Activated T-helper 1 cell treated with anti-CD3 and anti-CD28 coated beads, Interleukin-12 subunit alpha, Interleukin-12 subunit beta, Interleukin-2, Interleukin-4 antibody, amounts not matched to agents 30 ng/mL and 10 ng/mL and 1 ng/mL, durations not matched to agents 14 hours and 24 hours and 36 hours (primary cell): Measurements from ENCODE around the gene ZNF618. TPM values are rescaled to one million over a fixed set of nuclear protein-coding genes. Genes with fewer than 3 reads are reported as not detected.
A peak's percentile ranks its signal among the peaks of the same experiment; 100 is the strongest.

ENCODE experiments used
- DNase-seq: peaks from one replicate; pipeline ENCODE4 v3.0.0; 2021; ENCODE audit warnings: low spot score
- H3K27ac Mint-ChIP-seq: one replicate; pipeline ENCODE4 v1.8.0; 2021; ENCODE audit warnings: mild to moderate bottlenecking, mixed read lengths
- H3K27me3 Mint-ChIP-seq: one replicate; pipeline ENCODE4 v1.8.0; 2022; ENCODE audit warnings: mild to moderate bottlenecking, moderate library complexity, mixed read lengths; ENCODE audit not compliant: insufficient read depth
- H3K36me3 Mint-ChIP-seq: one replicate; pipeline ENCODE4 v1.8.0; 2021; ENCODE audit warnings: low read depth, mixed read lengths
- H3K4me1 Mint-ChIP-seq: one replicate; pipeline ENCODE4 v1.8.0; 2021; ENCODE audit warnings: low read depth, mixed read lengths
- H3K4me3 Mint-ChIP-seq: one replicate; pipeline ENCODE4 v1.8.0; 2021; ENCODE audit warnings: mild to moderate bottlenecking, moderate library complexity, mixed read lengths
- H3K9me3 Mint-ChIP-seq: one replicate; pipeline ENCODE4 v1.8.0; 2021; ENCODE audit warnings: mixed read lengths
- intact Hi-C: fragments of 100-400 bp; cut with micrococcal nuclease; formaldehyde crosslinking; loops from one replicate; pipeline ENCODE4 v1.15.1; 2024
- total RNA-seq: library from RNA; stranded (reverse); gene quantifications from 2 replicates; pipeline ENCODE4 v1.2.3, GENCODE V29; 2022

Gene ZNF618
- total RNA-seq, 1 donor from 2014 or later, result 0.16 TPM

GRCh38 chr9:114088571-114089170, 212.6 kb downstream of the ZNF618 start:
- intact Hi-C loops, result no loop called here
- no peaks in the 10 kb centered on the region for H3K27me3 Mint-ChIP-seq
- H3K4me3 Mint-ChIP-seq, result no peak overlapping the region
- DNase-seq, result no peak
- no peaks in the 10 kb centered on the region for H3K9me3 Mint-ChIP-seq
- no peaks in the 10 kb centered on the region for H3K36me3 Mint-ChIP-seq
- H3K27ac Mint-ChIP-seq, result no peak overlapping the region
- H3K4me1 Mint-ChIP-seq, result no peaks in the 10 kb centered on the region

DNA sequence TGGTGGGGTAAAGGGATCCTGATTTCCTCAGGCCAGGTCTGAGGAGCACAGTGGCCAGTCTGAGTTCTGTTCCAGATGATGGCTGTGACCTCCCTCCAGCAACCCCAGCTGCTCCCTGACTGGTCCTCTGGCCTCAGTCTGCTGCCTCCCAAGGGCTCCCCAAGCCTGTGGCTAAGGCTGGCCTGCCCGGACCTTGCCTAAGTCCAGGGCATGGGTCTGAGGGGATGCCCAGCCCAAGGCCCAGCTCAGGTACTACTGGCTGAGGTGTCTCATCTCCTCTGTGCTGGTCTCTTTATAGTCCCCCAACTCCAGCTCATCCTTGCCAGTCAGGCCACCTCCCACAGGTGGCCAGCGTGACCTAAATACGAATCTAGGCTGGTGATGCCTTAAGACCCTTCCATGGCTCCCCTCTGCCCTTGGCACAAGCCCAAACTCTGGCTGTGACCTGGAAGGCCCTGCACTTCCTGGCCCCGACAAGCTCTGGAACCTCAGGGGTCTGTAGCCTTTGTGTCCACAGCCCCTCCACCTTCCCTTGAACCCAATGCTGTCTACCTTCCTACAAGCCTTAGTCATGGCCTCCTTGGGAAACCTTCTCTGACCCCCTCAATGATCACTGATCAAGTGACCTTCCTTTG, 213.2 kb downstream of the ZNF618 start:
- Mint-ChIP-seq H3K4me1 (no peaks in the 10 kb centered on the region), H3K27me3 (no peaks in the 10 kb centered on the region), H3K27ac (no peak overlapping the region), H3K9me3 (no peaks in the 10 kb centered on the region), H3K36me3 (no peaks in the 10 kb centered on the region), H3K4me3 (no peak overlapping the region)
- DNase-seq, result no peak
- intact Hi-C loops, result no loop called here

DNA sequence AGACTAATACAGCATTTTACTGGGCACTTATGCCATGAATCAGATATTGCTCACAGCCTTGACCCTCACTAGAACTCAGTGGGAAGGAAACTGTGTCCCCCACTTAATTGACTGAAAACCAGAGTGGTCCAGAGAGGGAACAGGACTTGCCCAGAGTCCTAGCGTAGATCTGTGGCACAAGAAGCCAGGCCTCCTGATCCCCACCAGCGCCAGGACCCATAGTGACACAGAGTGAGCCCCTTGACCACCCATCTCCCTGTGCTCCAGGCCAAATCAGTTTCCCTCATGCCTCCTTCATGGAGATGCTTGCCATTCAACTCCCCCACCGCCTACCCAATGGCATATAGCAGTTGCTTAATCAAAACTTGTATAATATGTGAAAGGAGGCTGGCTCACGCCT, 214.7 kb downstream of the ZNF618 start:
- intact Hi-C loops, result no loop called here
- H3K9me3 Mint-ChIP-seq, result no peaks in the 10 kb centered on the region
- no peaks in the 10 kb centered on the region for H3K36me3 Mint-ChIP-seq
- H3K4me1 Mint-ChIP-seq, result no peaks in the 10 kb centered on the region
- no peak overlapping the region for H3K27ac Mint-ChIP-seq
- DNase-seq, result no peak
- peaks cover 2% of the 10 kb centered on the region for H3K27me3 Mint-ChIP-seq
- H3K4me3 Mint-ChIP-seq, result no peak overlapping the region

DNA sequence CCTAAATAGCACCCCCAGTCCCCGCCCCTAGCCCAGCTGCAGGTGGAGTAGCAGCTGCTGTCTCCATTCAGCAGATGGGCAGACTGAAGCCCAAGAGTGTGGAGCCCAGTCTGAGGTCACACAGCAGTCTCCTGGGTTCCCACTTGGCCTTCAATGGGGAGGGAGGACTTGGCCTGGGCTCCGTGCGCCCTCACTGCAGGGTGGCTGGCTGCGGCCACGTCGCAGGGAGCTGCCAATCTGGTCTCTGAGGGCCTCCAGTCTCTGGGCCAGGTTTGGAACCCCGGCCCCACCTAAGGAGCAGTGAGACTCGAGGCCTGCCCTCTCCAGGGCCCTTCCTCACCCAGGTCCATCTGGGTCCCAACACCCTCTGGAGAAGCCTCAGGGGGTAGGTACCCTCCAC, 215.6 kb downstream of the ZNF618 start:
- Mint-ChIP-seq H3K4me1 (no peaks in the 10 kb centered on the region), H3K9me3 (no peaks in the 10 kb centered on the region), H3K4me3 (no peak overlapping the region), H3K36me3 (no peaks in the 10 kb centered on the region), H3K27ac (no peak overlapping the region), H3K27me3 (peaks cover 8% of the 10 kb centered on the region)
- DNase-seq, result no peak
- intact Hi-C loops, result no loop called here

- H3K36me3 Mint-ChIP-seq, result no peaks in the 10 kb centered on the region
- no peak for DNase-seq
- H3K9me3 Mint-ChIP-seq, result no peaks in the 10 kb centered on the region
- peaks cover under 1% of the 10 kb centered on the region for H3K4me1 Mint-ChIP-seq
- intact Hi-C loops, result no loop called here
- H3K27ac Mint-ChIP-seq, result no peak overlapping the region
- peaks cover 14% of the 10 kb centered on the region for H3K27me3 Mint-ChIP-seq
- H3K4me3 Mint-ChIP-seq, result no peak overlapping the region
Observed at GRCh38 chr9:114092336-114092735, 216.2 kb downstream of the ZNF618 start.

GRCh38 chr9:114093031-114093471, 216.9 kb downstream of the ZNF618 start:
- H3K36me3 Mint-ChIP-seq, result no peaks in the 10 kb centered on the region
- H3K4me3 Mint-ChIP-seq, result no peak overlapping the region
- DNase-seq, result no peak
- peaks cover 5% of the 10 kb centered on the region for H3K4me1 Mint-ChIP-seq
- H3K27me3 Mint-ChIP-seq, result peaks cover 18% of the 10 kb centered on the region
- H3K9me3 Mint-ChIP-seq, result no peaks in the 10 kb centered on the region
- intact Hi-C loops, result no loop called here
- no peak overlapping the region for H3K27ac Mint-ChIP-seq

GRCh38 chr9:114093761-114094505, 217.8 kb downstream of the ZNF618 start:
- Mint-ChIP-seq H3K4me3 (no peak overlapping the region), H3K9me3 (no peaks in the 10 kb centered on the region), H3K4me1 (peaks cover 5% of the 10 kb centered on the region), H3K36me3 (no peaks in the 10 kb centered on the region), H3K27me3 (peaks cover 19% of the 10 kb centered on the region), H3K27ac (no peak overlapping the region)
- DNase-seq, result no peak
- intact Hi-C loops, result no loop called here

GRCh38 chr9:114094971-114095370, 218.9 kb downstream of the ZNF618 start:
- intact Hi-C loops, result loop anchor here (5.0 kb wide), 2 partner anchors 292 to 947 kb away; partner anchors contain the start of gene AKNA
- Mint-ChIP-seq H3K36me3 (no peaks in the 10 kb centered on the region), H3K27ac (no peak overlapping the region), H3K4me3 (no peak overlapping the region), H3K27me3 (peaks cover 26% of the 10 kb centered on the region), H3K4me1 (peaks cover 5% of the 10 kb centered on the region), H3K9me3 (no peaks in the 10 kb centered on the region)
- no peak for DNase-seq

DNA sequence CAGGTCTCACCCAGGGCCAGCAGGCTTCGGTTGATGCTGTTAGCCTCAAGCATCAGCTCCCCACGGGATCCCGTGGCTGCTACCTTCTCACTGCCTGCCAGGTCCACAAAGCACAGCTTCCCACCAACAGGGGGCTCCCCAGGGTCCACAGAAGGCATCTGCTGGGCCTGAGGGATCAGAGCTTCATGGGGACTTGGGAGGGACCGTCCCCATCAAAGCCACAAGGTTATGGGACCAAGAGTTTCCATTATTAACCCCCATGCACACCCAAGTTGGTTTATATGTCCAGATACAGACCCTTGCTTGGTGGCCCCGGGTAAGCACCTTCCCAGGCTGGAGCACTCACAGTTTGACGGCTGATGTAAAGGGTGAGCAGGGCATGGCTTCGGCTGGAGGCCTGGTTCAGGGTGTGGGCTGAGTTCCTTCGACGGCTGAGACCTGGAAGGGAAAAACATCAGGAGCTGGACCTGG, 220.0 kb downstream of the ZNF618 start:
- DNase-seq, result no peak
- intact Hi-C loops, result loop anchor here (5.0 kb wide), 2 partner anchors 291 to 946 kb away; partner anchors contain the start of gene AKNA
- H3K27ac Mint-ChIP-seq, result no peak overlapping the region
- H3K4me3 Mint-ChIP-seq, result no peak overlapping the region
- H3K4me1 Mint-ChIP-seq, result peaks cover 5% of the 10 kb centered on the region
- H3K9me3 Mint-ChIP-seq, result no peaks in the 10 kb centered on the region
- peaks cover 27% of the 10 kb centered on the region for H3K27me3 Mint-ChIP-seq
- no peaks in the 10 kb centered on the region for H3K36me3 Mint-ChIP-seq

- intact Hi-C loops, result loop anchor here (5.0 kb wide), 2 partner anchors 290 to 945 kb away; partner anchors contain the start of gene AKNA
- DNase-seq, result no peak
- H3K4me1 Mint-ChIP-seq, result peaks cover 5% of the 10 kb centered on the region
- H3K27me3 Mint-ChIP-seq, result peaks cover 32% of the 10 kb centered on the region
- H3K36me3 Mint-ChIP-seq, result no peaks in the 10 kb centered on the region
- H3K4me3 Mint-ChIP-seq, result no peak overlapping the region
- no peak overlapping the region for H3K27ac Mint-ChIP-seq
- H3K9me3 Mint-ChIP-seq, result peaks cover 4% of the 10 kb centered on the region
Observed at GRCh38 chr9:114096866-114097612, 220.9 kb downstream of the ZNF618 start.

DNA sequence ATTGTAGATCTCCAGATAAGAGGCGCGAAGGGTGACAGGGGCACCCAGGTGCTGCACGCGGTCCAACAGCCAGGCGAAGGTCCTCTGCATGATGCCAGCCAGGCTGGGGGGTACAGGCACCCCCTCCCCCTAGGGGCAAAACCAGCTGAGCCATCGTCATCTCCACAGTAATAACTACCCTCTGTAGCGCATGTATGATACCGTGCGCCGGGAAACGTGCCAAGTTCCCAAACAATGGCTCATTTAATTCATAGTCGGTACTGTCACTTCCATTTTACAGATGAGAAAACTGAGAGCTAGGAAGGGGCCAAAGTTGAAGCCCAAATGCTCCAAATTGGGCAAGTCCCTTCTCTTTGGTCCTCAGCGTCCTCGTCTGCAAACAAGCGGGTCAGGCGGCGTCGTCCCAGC, 221.5 kb downstream of the ZNF618 start:
- Mint-ChIP-seq H3K4me1 (peaks cover 5% of the 10 kb centered on the region), H3K36me3 (no peaks in the 10 kb centered on the region), H3K27ac (no peak overlapping the region), H3K9me3 (peaks cover 4% of the 10 kb centered on the region), H3K27me3 (peaks cover 34% of the 10 kb centered on the region), H3K4me3 (peak overlapping the region; percentile 30)
- intact Hi-C loops, result loop anchor here (5.0 kb wide), 2 partner anchors 290 to 945 kb away; partner anchors contain the start of gene AKNA
- DNase-seq, result no peak
